ENCODE data around the gene RASSF1. TPM values are rescaled to one million over a fixed set of nuclear protein-coding genes. Genes with fewer than 3 reads are reported as not detected.

The RASSF1 gene
- total RNA-seq, 1 donor = 45.7 TPM

GRCh38 chr3:50338965-50339364 is 1.7 kb downstream of the RASSF1 start:
- no peak for TF ChIP-seq CTCF (IDR thresholded peaks at IDR 0.05; ENCODE audit: insufficient read depth, low read length)
- H3K4me3 ChIP-seq (ENCODE audit: low read depth, low read length) = peak overlapping the region; percentile 32
- DNase-seq (ENCODE audit: low read depth) = no peak

GRCh38 chr3:50337175-50337861 is 3.3 kb downstream of the RASSF1 start:
- TF ChIP-seq CTCF (IDR thresholded peaks at IDR 0.05; ENCODE audit: insufficient read depth, low read length) = no peak
- DNase-seq (ENCODE audit: low read depth) = peak; percentile 99
- peak overlapping the region; percentile 75 for H3K4me3 ChIP-seq (ENCODE audit: low read depth, low read length)

GRCh38 chr3:50336452-50337174 is 4.0 kb downstream of the RASSF1 start:
- DNase-seq (ENCODE audit: low read depth) = peak; percentile 45
- TF ChIP-seq CTCF (IDR thresholded peaks at IDR 0.05; ENCODE audit: insufficient read depth, low read length) = peak; percentile 13
- H3K4me3 ChIP-seq (ENCODE audit: low read depth, low read length) = peak overlapping the region; percentile 75

- no peak for TF ChIP-seq CTCF (IDR thresholded peaks at IDR 0.05; ENCODE audit: insufficient read depth, low read length)
- peak; percentile 57 for DNase-seq (ENCODE audit: low read depth)
- H3K4me3 ChIP-seq (ENCODE audit: low read depth, low read length) = peak overlapping the region; percentile 28
Measured at GRCh38 chr3:50334339-50335075, 6.1 kb downstream of the RASSF1 start.

GRCh38 chr3:50333744-50334328 is 6.8 kb downstream of the RASSF1 start:
- peak; percentile 94 for DNase-seq (ENCODE audit: low read depth)
- no peak for TF ChIP-seq CTCF (IDR thresholded peaks at IDR 0.05; ENCODE audit: insufficient read depth, low read length)
- peak overlapping the region; percentile 28 for H3K4me3 ChIP-seq (ENCODE audit: low read depth, low read length)

GRCh38 chr3:50331364-50331907 is 9.2 kb downstream of the RASSF1 start:
- H3K4me3 ChIP-seq (ENCODE audit: low read depth, low read length) = no peak overlapping the region
- no peak for TF ChIP-seq CTCF (IDR thresholded peaks at IDR 0.05; ENCODE audit: insufficient read depth, low read length)
- no peak for DNase-seq (ENCODE audit: low read depth)

Data from fibroblast of the aortic adventitia (primary cell).